ENCODE data around the gene CEP20. TPM values are rescaled to one million over a fixed set of nuclear protein-coding genes. Genes with fewer than 3 reads are reported as not detected.
"Not testable (repeated sequence)": the region's sequence is repeated elsewhere in the genome, so short reads cannot be mapped to it uniquely, and the experiment has no call there.

CEP20 gene
- total and polyA plus RNA-seq, 2 experiments from 2014 or later, result 53.8 to 63.9 TPM

- no peak overlapping the region for H3K27ac ChIP-seq
- peaks cover 15% of the 10 kb centered on the region for H3K4me1 ChIP-seq (ENCODE audit: insufficient read depth)
- peaks cover 5% of the 10 kb centered on the region for H3F3A ChIP-seq (ENCODE audit: insufficient read depth)
- WGBS, 2 experiments (ENCODE audit: low coverage in 1 of 2, low lambda C conversion rate in 2 of 2, missing lambda C conversion rate in 2 of 2), result 91 to 93% methylated on average over 6 of the region's 6 CpGs
- no peaks in the 10 kb centered on the region for H3K9me2 ChIP-seq (ENCODE audit: insufficient read depth)
- H4K20me1 ChIP-seq (ENCODE audit: insufficient read depth), result no peaks in the 10 kb centered on the region
- no peaks in the 10 kb centered on the region for H3K27me3 ChIP-seq (replicated peaks; ENCODE audit: insufficient read depth)
- no peak overlapping the region for H3K4me3 ChIP-seq
- in situ Hi-C loops (cut with MboI), result no loop called here
- H2AFZ ChIP-seq, result no peak overlapping the region
- no peaks in the 10 kb centered on the region for H3K36me3 ChIP-seq (ENCODE audit: low read depth)
- DNase-seq, result peak; percentile 54
- H3K9me3 ChIP-seq (ENCODE audit: low read depth), result no peaks in the 10 kb centered on the region
- H3K4me2 ChIP-seq (ENCODE audit: unreplicated experiment), result no peak overlapping the region
- H3K79me2 ChIP-seq (ENCODE audit: insufficient read depth), result no peaks in the 10 kb centered on the region
- TF ChIP-seq EZH2 (IDR thresholded peaks at IDR 0.05; ENCODE audit: insufficient read depth, poor library complexity, severe bottlenecking) (no peak), EZH2phosphoT487 (IDR thresholded peaks at IDR 0.05; ENCODE audit: insufficient read depth, low read depth) (no peak)
- H3K9ac ChIP-seq, result no peak overlapping the region
Observed at GRCh38 chr16:15919331-15919730, 30.9 kb upstream of the CEP20 start.

- H3K36me3 ChIP-seq (ENCODE audit: low read depth); H3K27me3 ChIP-seq (replicated peaks; ENCODE audit: insufficient read depth); H3K27ac ChIP-seq; H3K9ac ChIP-seq; DNase-seq; H3K9me3 ChIP-seq (ENCODE audit: low read depth); H3F3A ChIP-seq (ENCODE audit: insufficient read depth); in situ Hi-C loops (cut with MboI); H4K20me1 ChIP-seq (ENCODE audit: insufficient read depth); H2AFZ ChIP-seq; H3K9me2 ChIP-seq (ENCODE audit: insufficient read depth); H3K79me2 ChIP-seq (ENCODE audit: insufficient read depth); H3K4me2 ChIP-seq (ENCODE audit: unreplicated experiment); H3K4me3 ChIP-seq: not testable (repeated sequence)
- 76 to 84% methylated on average over 3 of the region's 3 CpGs for WGBS, 2 experiments (ENCODE audit: low coverage in 1 of 2, low lambda C conversion rate in 2 of 2, missing lambda C conversion rate in 2 of 2)
- peaks cover 15% of the 10 kb centered on the region for H3K4me1 ChIP-seq (ENCODE audit: insufficient read depth)
Observed at GRCh38 chr16:15918314-15918713, 29.9 kb upstream of the CEP20 start.

DNA sequence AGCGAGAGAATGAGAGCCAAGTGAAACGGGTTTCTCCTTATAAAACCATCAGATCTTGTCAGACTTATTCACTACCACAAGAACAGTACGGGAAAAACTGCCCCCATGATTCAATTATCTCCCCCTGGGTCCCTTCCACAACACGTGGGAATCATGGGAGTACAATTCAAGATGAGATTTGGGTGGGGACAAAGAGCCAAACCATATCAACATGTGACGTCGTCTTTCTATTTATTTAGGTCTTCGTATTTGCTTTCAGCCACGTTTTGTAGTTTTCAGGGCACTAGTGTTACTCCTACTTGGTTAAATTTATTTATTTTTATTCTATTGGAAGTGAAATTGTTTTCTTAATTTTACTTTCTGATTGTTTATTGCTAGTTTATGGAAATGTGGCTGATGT is 27.9 kb upstream of the CEP20 start:
- H3K36me3 ChIP-seq (ENCODE audit: low read depth), result no peaks in the 10 kb centered on the region
- in situ Hi-C loops (cut with MboI), result no loop called here
- no peaks in the 10 kb centered on the region for H3K27me3 ChIP-seq (replicated peaks; ENCODE audit: insufficient read depth)
- no peaks in the 10 kb centered on the region for H4K20me1 ChIP-seq (ENCODE audit: insufficient read depth)
- no peak overlapping the region for H3K27ac ChIP-seq
- no peak overlapping the region for H3K4me2 ChIP-seq (ENCODE audit: unreplicated experiment)
- peaks cover 5% of the 10 kb centered on the region for H3F3A ChIP-seq (ENCODE audit: insufficient read depth)
- H3K9ac ChIP-seq, result no peak overlapping the region
- H3K4me3 ChIP-seq, result no peak overlapping the region
- WGBS, 2 experiments (ENCODE audit: low coverage in 1 of 2, low lambda C conversion rate in 2 of 2, missing lambda C conversion rate in 2 of 2), result 84 to 85% methylated on average over 8 of the region's 8 CpGs
- H3K79me2 ChIP-seq (ENCODE audit: insufficient read depth), result no peaks in the 10 kb centered on the region
- no peak overlapping the region for H2AFZ ChIP-seq
- peaks cover 15% of the 10 kb centered on the region for H3K4me1 ChIP-seq (ENCODE audit: insufficient read depth)
- TF ChIP-seq EZH2phosphoT487 (IDR thresholded peaks at IDR 0.05; ENCODE audit: insufficient read depth, low read depth) (no peak), EZH2 (IDR thresholded peaks at IDR 0.05; ENCODE audit: insufficient read depth, poor library complexity, severe bottlenecking) (no peak)
- DNase-seq, result no peak
- no peaks in the 10 kb centered on the region for H3K9me3 ChIP-seq (ENCODE audit: low read depth)
- H3K9me2 ChIP-seq (ENCODE audit: insufficient read depth), result no peaks in the 10 kb centered on the region

DNA sequence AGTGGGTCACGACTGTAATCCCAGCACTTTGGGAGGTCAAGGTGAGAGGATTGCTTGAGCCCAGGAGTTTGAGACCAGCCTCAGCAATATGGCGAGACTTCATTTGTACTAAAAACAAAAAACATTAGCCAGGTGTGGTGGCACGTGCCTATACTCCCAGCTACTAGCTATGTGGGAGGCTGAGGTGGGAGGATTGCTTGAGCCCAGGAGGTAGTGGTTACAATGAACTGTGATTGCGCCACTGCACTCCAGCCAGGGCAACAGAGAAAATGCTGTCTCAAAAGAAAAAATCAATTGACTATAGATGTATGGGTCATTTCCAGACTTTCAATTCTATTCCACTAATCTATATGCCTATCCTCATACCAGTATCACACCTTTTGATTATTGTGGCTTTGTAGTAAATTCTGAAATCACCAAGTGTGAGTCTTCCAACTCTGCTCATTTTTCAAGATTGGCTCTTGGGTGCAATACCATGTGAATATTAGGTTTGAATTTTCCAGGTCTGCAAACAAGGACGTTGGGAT is 27.2 kb upstream of the CEP20 start:
- peaks cover 5% of the 10 kb centered on the region for H3F3A ChIP-seq (ENCODE audit: insufficient read depth)
- WGBS, 2 experiments (ENCODE audit: low coverage in 1 of 2, low lambda C conversion rate in 2 of 2, missing lambda C conversion rate in 2 of 2), result 68 to 73% methylated on average over 5 of the region's 5 CpGs
- no peak overlapping the region for H3K4me2 ChIP-seq (ENCODE audit: unreplicated experiment)
- TF ChIP-seq EZH2 (IDR thresholded peaks at IDR 0.05; ENCODE audit: insufficient read depth, poor library complexity, severe bottlenecking) (no peak), EZH2phosphoT487 (IDR thresholded peaks at IDR 0.05; ENCODE audit: insufficient read depth, low read depth) (no peak)
- H3K4me3 ChIP-seq, result no peak overlapping the region
- no peak overlapping the region for H3K9ac ChIP-seq
- H3K4me1 ChIP-seq (ENCODE audit: insufficient read depth), result peaks cover 12% of the 10 kb centered on the region
- H3K36me3 ChIP-seq (ENCODE audit: low read depth), result no peaks in the 10 kb centered on the region
- H2AFZ ChIP-seq, result no peak overlapping the region
- no peak overlapping the region for H3K27ac ChIP-seq
- no peaks in the 10 kb centered on the region for H3K27me3 ChIP-seq (replicated peaks; ENCODE audit: insufficient read depth)
- DNase-seq, result no peak
- no peaks in the 10 kb centered on the region for H3K9me3 ChIP-seq (ENCODE audit: low read depth)
- no peaks in the 10 kb centered on the region for H3K9me2 ChIP-seq (ENCODE audit: insufficient read depth)
- H3K79me2 ChIP-seq (ENCODE audit: insufficient read depth), result no peaks in the 10 kb centered on the region
- in situ Hi-C loops (cut with MboI), result no loop called here
- no peaks in the 10 kb centered on the region for H4K20me1 ChIP-seq (ENCODE audit: insufficient read depth)
